Testis (tissue), 2 donors: Measurements from ENCODE around the gene UPK1A.

Source experiments
- CTCF ChIP-seq, 3 experiments: fragments of 450-650 bp in 2 of 3; fragments of 200-600 bp in 1 of 3; sonication (generic) in 1 of 3; IDR thresholded peaks; one replicate each; pipeline ENCODE4 v1.5.1; 2016 to 2019; ENCODE audit warnings: antibody characterized with exemption in 3 of 3, mild to moderate bottlenecking in 2 of 3, moderate library complexity in 1 of 3
- POLR2A ChIP-seq: fragments of 450-650 bp; IDR thresholded peaks from one replicate; pipeline ENCODE4 v1.6.1; 2017; ENCODE audit warnings: antibody characterized with exemption, mild to moderate bottlenecking, moderate library complexity

- TF ChIP-seq CTCF (IDR thresholded peaks at IDR 0.05) (no peak), POLR2A (no peak)
Measured at GRCh38 chr19:35622750-35623149, 43.6 kb upstream of the UPK1A start.
